ENCODE measurements around the gene UHMK1. TPM values are rescaled to one million over a fixed set of nuclear protein-coding genes. Genes with fewer than 3 reads are reported as not detected.

The UHMK1 gene
- total and polyA plus RNA-seq, 2 donors (not counting 1 experiment from before 2014, with no cell fraction given) = 39.1 to 79.1 TPM

DNA sequence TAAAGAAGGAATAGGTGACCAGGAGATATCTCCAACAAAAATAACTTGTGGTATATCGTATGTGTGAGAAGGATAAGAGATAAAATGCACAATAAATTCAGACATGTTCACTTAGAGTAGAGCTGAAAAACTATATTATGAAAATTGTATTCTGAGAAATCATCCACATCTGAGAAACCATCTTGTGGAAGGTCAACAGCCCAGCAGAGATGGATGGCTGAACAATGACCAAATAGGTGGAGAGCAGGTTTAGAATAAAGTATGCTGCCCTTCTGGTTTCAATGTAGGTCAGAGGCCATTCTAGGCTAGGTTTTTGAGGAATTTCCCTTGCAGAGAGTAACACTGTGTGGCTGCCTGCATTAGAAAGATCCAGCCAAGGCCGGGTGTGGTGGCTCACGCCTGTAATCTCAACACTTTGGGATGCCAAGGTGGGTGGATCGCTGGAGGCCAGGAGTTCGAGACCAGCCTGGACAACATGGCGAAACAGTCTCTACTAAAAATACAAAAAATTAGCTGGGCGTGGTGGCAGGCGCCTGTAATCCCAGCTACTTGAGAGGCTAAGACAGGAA lies 55.1 kb downstream of the UHMK1 start:
- peaks cover 2% of the 10 kb centered on the region for H3K4me1 ChIP-seq (ENCODE audit: control insufficient read depth, extremely low read depth, insufficient read depth, low read length)
- H3K9ac ChIP-seq (ENCODE audit: insufficient read depth, low read length) = no peak overlapping the region
- H4K20me1 ChIP-seq (ENCODE audit: control insufficient read depth, extremely low read depth, insufficient read depth, low read length) = no peaks in the 10 kb centered on the region
- no peak overlapping the region for H2AFZ ChIP-seq (ENCODE audit: low read length)
- no peak overlapping the region for H3K4me2 ChIP-seq (ENCODE audit: extremely low read depth, insufficient read depth, low read length)
- no peaks in the 10 kb centered on the region for H3K36me3 ChIP-seq (ENCODE audit: control insufficient read depth, insufficient read depth, low read length)
- H3K9me3 ChIP-seq (ENCODE audit: control insufficient read depth, insufficient read depth, low read depth, low read length) = no peaks in the 10 kb centered on the region
- no peak for DNase-seq (ENCODE audit: low read depth in 2 of 2)
- H3K27me3 ChIP-seq (ENCODE audit: control insufficient read depth, insufficient read depth, low read length) = no peaks in the 10 kb centered on the region
- H3K79me2 ChIP-seq (ENCODE audit: control insufficient read depth, insufficient read depth, low read length) = no peaks in the 10 kb centered on the region
- no peak overlapping the region for H3K27ac ChIP-seq (ENCODE audit: insufficient read depth, low read length)
- TF ChIP-seq EZH2 (IDR thresholded peaks at IDR 0.05; ENCODE audit: low read length, missing control alignments) = no peak
- TF ChIP-seq, protein P1, sequence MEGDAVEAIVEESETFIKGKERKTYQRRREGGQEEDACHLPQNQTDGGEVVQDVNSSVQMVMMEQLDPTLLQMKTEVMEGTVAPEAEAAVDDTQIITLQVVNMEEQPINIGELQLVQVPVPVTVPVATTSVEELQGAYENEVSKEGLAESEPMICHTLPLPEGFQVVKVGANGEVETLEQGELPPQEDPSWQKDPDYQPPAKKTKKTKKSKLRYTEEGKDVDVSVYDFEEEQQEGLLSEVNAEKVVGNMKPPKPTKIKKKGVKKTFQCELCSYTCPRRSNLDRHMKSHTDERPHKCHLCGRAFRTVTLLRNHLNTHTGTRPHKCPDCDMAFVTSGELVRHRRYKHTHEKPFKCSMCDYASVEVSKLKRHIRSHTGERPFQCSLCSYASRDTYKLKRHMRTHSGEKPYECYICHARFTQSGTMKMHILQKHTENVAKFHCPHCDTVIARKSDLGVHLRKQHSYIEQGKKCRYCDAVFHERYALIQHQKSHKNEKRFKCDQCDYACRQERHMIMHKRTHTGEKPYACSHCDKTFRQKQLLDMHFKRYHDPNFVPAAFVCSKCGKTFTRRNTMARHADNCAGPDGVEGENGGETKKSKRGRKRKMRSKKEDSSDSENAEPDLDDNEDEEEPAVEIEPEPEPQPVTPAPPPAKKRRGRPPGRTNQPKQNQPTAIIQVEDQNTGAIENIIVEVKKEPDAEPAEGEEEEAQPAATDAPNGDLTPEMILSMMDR (conservative IDR thresholded peaks at IDR 0.05 in 1 of 2, IDR thresholded peaks at IDR 0.05 in 1 of 2; ENCODE audit: low read depth in 1 of 2, low read length in 2 of 2) = no peak
- no peak overlapping the region for H3K4me3 ChIP-seq (replicated peaks in 1 of 4; ENCODE audit: control extremely low read depth in 1 of 4, insufficient read depth in 1 of 4, low read depth in 3 of 4, low read length in 4 of 4)

DNA sequence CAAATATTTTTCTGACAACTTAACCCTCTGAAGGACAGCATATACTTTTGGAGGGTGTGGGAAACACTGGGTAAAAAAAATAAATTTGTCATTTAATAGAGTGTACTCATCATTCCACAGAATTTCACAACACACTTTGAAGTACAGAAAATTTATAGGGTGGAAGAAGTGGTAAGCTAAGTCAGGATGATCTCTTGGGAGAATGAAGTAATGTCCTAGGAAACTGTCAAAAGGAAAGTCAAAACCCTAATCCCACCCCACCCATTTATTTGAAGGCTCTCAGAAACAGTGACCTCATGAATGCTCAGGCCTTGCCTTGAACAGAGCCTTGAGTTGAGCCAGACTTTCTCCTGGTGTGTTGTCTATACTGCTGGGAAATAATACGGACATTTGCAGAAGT lies 56.6 kb downstream of the UHMK1 start:
- Histone ChIP-seq H3K4me2 (ENCODE audit: extremely low read depth, insufficient read depth, low read length) (no peak overlapping the region), H3K36me3 (ENCODE audit: control insufficient read depth, insufficient read depth, low read length) (no peaks in the 10 kb centered on the region)

DNA sequence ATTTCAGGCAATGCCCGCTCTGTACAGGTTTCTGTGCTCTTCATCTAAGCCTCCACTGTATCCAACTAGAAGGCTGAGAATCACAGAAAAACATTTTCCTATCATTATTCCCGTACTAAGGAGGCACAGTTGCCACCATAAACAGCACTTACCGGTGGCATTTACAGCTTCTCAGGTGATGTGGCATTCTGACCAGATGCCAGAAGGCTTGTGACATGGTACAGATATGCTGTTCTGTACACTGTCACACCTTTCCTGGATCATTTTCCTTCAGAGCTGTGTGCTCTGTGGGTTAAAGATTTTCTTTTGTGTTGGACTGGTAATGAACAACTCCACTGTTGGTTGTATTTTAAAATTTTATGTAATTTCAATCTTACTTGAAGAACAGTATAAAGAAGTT lies 59.9 kb downstream of the UHMK1 start:
- Histone ChIP-seq H4K20me1 (ENCODE audit: control insufficient read depth, extremely low read depth, insufficient read depth, low read length) (no peaks in the 10 kb centered on the region), H3K9ac (ENCODE audit: insufficient read depth, low read length) (no peak overlapping the region), H2AFZ (ENCODE audit: low read length) (no peak overlapping the region), H3K79me2 (ENCODE audit: control insufficient read depth, insufficient read depth, low read length) (peaks cover 10% of the 10 kb centered on the region), H3K4me3 (replicated peaks in 1 of 4; ENCODE audit: control extremely low read depth in 1 of 4, insufficient read depth in 1 of 4, low read depth in 3 of 4, low read length in 4 of 4) (no peak overlapping the region), H3K4me2 (ENCODE audit: extremely low read depth, insufficient read depth, low read length) (no peak overlapping the region), H3K27me3 (ENCODE audit: control insufficient read depth, insufficient read depth, low read length) (no peaks in the 10 kb centered on the region), H3K9me3 (ENCODE audit: control insufficient read depth, insufficient read depth, low read depth, low read length) (no peaks in the 10 kb centered on the region), H3K4me1 (ENCODE audit: control insufficient read depth, extremely low read depth, insufficient read depth, low read length) (peaks cover 7% of the 10 kb centered on the region), H3K36me3 (ENCODE audit: control insufficient read depth, insufficient read depth, low read length) (no peaks in the 10 kb centered on the region), H3K27ac (ENCODE audit: insufficient read depth, low read length) (no peak overlapping the region)
- DNase-seq (ENCODE audit: low read depth in 2 of 2) = no peak
- TF ChIP-seq, protein P1 (conservative IDR thresholded peaks at IDR 0.05 in 1 of 2, IDR thresholded peaks at IDR 0.05 in 1 of 2; ENCODE audit: low read depth in 1 of 2, low read length in 2 of 2) = no peak
- no peak for TF ChIP-seq EZH2 (IDR thresholded peaks at IDR 0.05; ENCODE audit: low read length, missing control alignments)

More for the DNA sequence above, 56.6 kb downstream of the UHMK1 start:
- H2AFZ ChIP-seq (ENCODE audit: low read length) = no peak overlapping the region
- H3K4me1 ChIP-seq (ENCODE audit: control insufficient read depth, extremely low read depth, insufficient read depth, low read length) = peaks cover 2% of the 10 kb centered on the region
- TF ChIP-seq, protein P1 (conservative IDR thresholded peaks at IDR 0.05 in 1 of 2, IDR thresholded peaks at IDR 0.05 in 1 of 2; ENCODE audit: low read depth in 1 of 2, low read length in 2 of 2) = no peak
- no peak for TF ChIP-seq EZH2 (IDR thresholded peaks at IDR 0.05; ENCODE audit: low read length, missing control alignments)
- H3K79me2 ChIP-seq (ENCODE audit: control insufficient read depth, insufficient read depth, low read length) = no peaks in the 10 kb centered on the region
- H3K27me3 ChIP-seq (ENCODE audit: control insufficient read depth, insufficient read depth, low read length) = no peaks in the 10 kb centered on the region
- no peak overlapping the region for H3K9ac ChIP-seq (ENCODE audit: insufficient read depth, low read length)
- H3K9me3 ChIP-seq (ENCODE audit: control insufficient read depth, insufficient read depth, low read depth, low read length) = no peaks in the 10 kb centered on the region
- no peak overlapping the region for H3K4me3 ChIP-seq (replicated peaks in 1 of 4; ENCODE audit: control extremely low read depth in 1 of 4, insufficient read depth in 1 of 4, low read depth in 3 of 4, low read length in 4 of 4)
- H4K20me1 ChIP-seq (ENCODE audit: control insufficient read depth, extremely low read depth, insufficient read depth, low read length) = no peaks in the 10 kb centered on the region
- peak in 1 of 2 donors; percentile 67 for DNase-seq (ENCODE audit: low read depth in 2 of 2)
- no peak overlapping the region for H3K27ac ChIP-seq (ENCODE audit: insufficient read depth, low read length)

All from fibroblast of lung (primary cell).